ENCODE data around the gene ABCA2. TPM values are rescaled to one million over a fixed set of nuclear protein-coding genes. Genes with fewer than 3 reads are reported as not detected.

The ABCA2 gene
- polyA plus RNA-seq, 1 of the 3 experiments (the other 2 are of a cell fraction): 34.7 TPM

GRCh38 chr9:136964833-136965422 lies 63.1 kb downstream of the ABCA2 start:
- CTCF ChIA-PET: interaction anchor here (0.6 to 1.9 kb wide), 6 partner anchors 9 to 173 kb away, joined by 3 to 7 read pairs (median 4); partner anchors contain the start of gene PTGDS
- Histone ChIP-seq H3K9ac (no peak overlapping the region), H3K4me3 (ENCODE audit: low read depth in 2 of 2, low read length in 1 of 2) (no peak overlapping the region), H3K79me2 (ENCODE audit: insufficient read depth) (no peaks in the 10 kb centered on the region), H3K4me1 (ENCODE audit: control insufficient read depth in 1 of 2, insufficient read depth in 2 of 2, low read depth in 1 of 2, low read length in 1 of 2) (peaks cover 0 to 8% of the 10 kb centered on the region in 2 experiments; a peak in 1 of 4 replicates), H3K27me3 (ENCODE audit: insufficient read depth) (no peaks in the 10 kb centered on the region), H3F3A (replicated peaks; ENCODE audit: insufficient read depth) (no peaks in the 10 kb centered on the region), H4K20me1 (ENCODE audit: insufficient read depth) (no peaks in the 10 kb centered on the region), H3K27ac (ENCODE audit: low read depth in 2 of 2, low read length in 1 of 2) (no peak overlapping the region), H2AFZ (ENCODE audit: low read depth) (no peak overlapping the region), H3K9me3 (no peaks in the 10 kb centered on the region), H3K9me2 (no peaks in the 10 kb centered on the region), H3K4me2 (no peak overlapping the region), H3K36me3 (replicated peaks in 1 of 2; ENCODE audit: control insufficient read depth in 1 of 2, insufficient read depth in 2 of 2, low read length in 1 of 2) (no peaks in the 10 kb centered on the region)
- 81% methylated on average over 24 of the region's 26 CpGs for WGBS (ENCODE audit: low lambda C conversion rate)
- DNase-seq: no peak
- POLR2A ChIA-PET: no interaction called here
- no peak for TF ChIP-seq NRF1 (IDR thresholded peaks at IDR 0.05; ENCODE audit: low read depth, low read length)
- no peak for TF ChIP-seq NFIC (IDR thresholded peaks at IDR 0.05; ENCODE audit: borderline replicate concordance)
- TF ChIP-seq JUND (IDR thresholded peaks at IDR 0.05): no peak
- no peak for TF ChIP-seq IRF3 (IDR thresholded peaks at IDR 0.05; ENCODE audit: low read depth, low read length)
- no peak for TF ChIP-seq RAD21 (IDR thresholded peaks at IDR 0.05; ENCODE audit: low read length)
- no peak for TF ChIP-seq MXI1 (IDR thresholded peaks at IDR 0.05; ENCODE audit: low read depth, low read length)
- no peak for TF ChIP-seq TAF1 (IDR thresholded peaks at IDR 0.05; ENCODE audit: borderline replicate concordance, low read depth, low read length)
- no peak for TF ChIP-seq USF1 (IDR thresholded peaks at IDR 0.05; ENCODE audit: borderline replicate concordance, low read depth)
- no peak for TF ChIP-seq GATA2 (CRISPR knock-in tag; IDR thresholded peaks at IDR 0.05)
- TF ChIP-seq MEF2A (IDR thresholded peaks at IDR 0.05; ENCODE audit: borderline replicate concordance, low read depth): no peak
- no peak for TF ChIP-seq RXRA (IDR thresholded peaks at IDR 0.05; ENCODE audit: borderline replicate concordance, low read depth)
- TF ChIP-seq ZBTB33 (IDR thresholded peaks at IDR 0.05; ENCODE audit: borderline replicate concordance, low read depth): no peak
- no peak for TF ChIP-seq TCF12 (IDR thresholded peaks at IDR 0.05)
- no peak for TF ChIP-seq EP300 (IDR thresholded peaks at IDR 0.05; ENCODE audit: borderline replicate concordance in 1 of 2, low read depth in 1 of 2, low read length in 1 of 2)
- TF ChIP-seq CHD2 (IDR thresholded peaks at IDR 0.05; ENCODE audit: low read length, partially characterized antibody): no peak
- TF ChIP-seq YY1 (IDR thresholded peaks at IDR 0.05; ENCODE audit: low read depth): no peak

Data from SK-N-SH (cell line).